DOHH2 (cell line): ENCODE measurements around the gene MSH2.

Source experiments
- H3F3A ChIP-seq: fragments of 200-600 bp; sonication (generic), shearing (Covaris generic); 2 replicates; pipeline ENCODE4 v1.6.0; 2016; ENCODE audit warnings: antibody characterized with exemption, mild to moderate bottlenecking; ENCODE audit not compliant: control insufficient read depth, insufficient read depth
- H3K27ac ChIP-seq: fragments of 200-600 bp; sonication (generic); 2 replicates; pipeline ENCODE4 v1.5.1; 2014; ENCODE audit warnings: low read depth, mild to moderate bottlenecking, low read length, moderate library complexity
- H3K27me3 ChIP-seq: fragments of 200-600 bp; sonication (generic); 2 replicates; pipeline ENCODE4 v1.6.1; 2014; ENCODE audit warnings: mild to moderate bottlenecking, low read length, mixed read lengths; ENCODE audit not compliant: control insufficient read depth
- H3K36me3 ChIP-seq: fragments of 200-600 bp; sonication (generic); 2 replicates; pipeline ENCODE4 v1.6.1; 2014; ENCODE audit warnings: mild to moderate bottlenecking, low read length, moderate library complexity, mixed read lengths; ENCODE audit not compliant: control insufficient read depth
- H3K4me1 ChIP-seq: fragments of 200-600 bp; sonication (generic); 2 replicates; pipeline ENCODE4 v1.6.1; 2014; ENCODE audit warnings: mild to moderate bottlenecking, low read length, mixed read lengths; ENCODE audit not compliant: control insufficient read depth
- H3K4me2 ChIP-seq: fragments of 200-600 bp; sonication (generic); 2 replicates; pipeline ENCODE4 v1.6.0; 2014; ENCODE audit warnings: mild to moderate bottlenecking, low read length, moderate library complexity
- H3K4me3 ChIP-seq: fragments of 200-600 bp; sonication (generic); 2 replicates; pipeline ENCODE4 v1.5.1; 2014; ENCODE audit warnings: mild to moderate bottlenecking, low read length, mixed read lengths
- H3K79me2 ChIP-seq: fragments of 200-600 bp; sonication (generic); 2 replicates; pipeline ENCODE4 v1.6.1; 2014; ENCODE audit warnings: mild to moderate bottlenecking, low read length, mixed read lengths; ENCODE audit not compliant: control insufficient read depth
- H3K9me2 ChIP-seq: fragments of 200-600 bp; sonication (generic); replicated peaks from 2 replicates; pipeline ENCODE4 v1.6.1; 2014; ENCODE audit warnings: mild to moderate bottlenecking, low read length, mixed read lengths; ENCODE audit not compliant: control insufficient read depth
- H3K9me3 ChIP-seq: fragments of 200-600 bp; sonication (generic); 2 replicates; pipeline ENCODE4 v1.6.1; 2014; ENCODE audit warnings: antibody characterized with exemption, low read length, mixed read lengths; ENCODE audit not compliant: control insufficient read depth, insufficient read depth
- H4K20me1 ChIP-seq: fragments of 200-600 bp; sonication (generic); 2 replicates; pipeline ENCODE4 v1.6.0; 2014; ENCODE audit warnings: low read depth, mild to moderate bottlenecking, antibody characterized with exemption, low read length, moderate library complexity; ENCODE audit not compliant: control insufficient read depth, insufficient read depth
- EZH2phosphoT487 ChIP-seq: fragments of 200-600 bp; sonication (generic); IDR thresholded peaks from 2 replicates; pipeline ENCODE4 v1.6.1; 2017; ENCODE audit warnings: borderline replicate concordance, mild to moderate bottlenecking, antibody characterized with exemption, low read length, moderate library complexity, mixed read lengths
- TF ChIP-seq, protein P1 (sequence below): fragments of 200-600 bp; sonication (generic); IDR thresholded peaks from one replicate; pipeline ENCODE4 v1.5.1; 2014; ENCODE audit warnings: antibody characterized with exemption, mild to moderate bottlenecking, low read depth, low read length; ENCODE audit not compliant: poor library complexity, severe bottlenecking

The MSH2 gene

DNA sequence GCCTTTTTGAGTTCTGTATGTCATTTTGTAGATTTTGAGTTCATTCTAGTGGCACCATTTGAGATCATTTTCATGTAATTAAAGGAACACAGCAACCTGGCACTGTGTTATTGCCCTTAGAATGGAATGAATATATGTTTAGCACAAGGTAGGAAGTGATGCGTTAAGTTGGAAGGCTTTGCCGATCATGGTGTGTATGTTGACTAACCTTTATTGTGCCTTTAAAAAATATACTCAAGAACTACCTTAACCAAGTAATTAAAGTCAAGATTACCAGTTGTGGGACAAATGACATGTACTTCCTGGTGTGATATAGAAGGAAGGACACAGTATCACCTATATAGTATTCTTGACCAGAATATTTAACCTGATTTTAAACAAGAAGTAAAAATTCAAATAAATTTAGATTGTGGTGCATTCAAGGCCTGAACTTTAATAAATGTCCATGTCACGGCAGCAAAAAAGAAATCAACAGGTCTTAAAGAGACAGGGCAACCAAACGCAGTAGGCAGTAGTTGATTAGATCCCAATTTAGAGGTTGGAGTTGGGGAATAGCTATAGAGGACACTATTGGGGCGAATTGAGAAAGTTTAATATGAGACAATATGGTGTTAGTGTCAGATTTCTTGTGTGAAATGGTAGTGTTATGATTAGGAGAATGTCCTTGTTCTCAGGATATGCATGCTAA is 68.6 kb downstream of the MSH2 start:
- Histone ChIP-seq H3K4me1 (no peaks in the 10 kb centered on the region), H3K36me3 (peaks cover 78% of the 10 kb centered on the region), H3K9me3 (no peaks in the 10 kb centered on the region), H3K27me3 (no peaks in the 10 kb centered on the region), H4K20me1 (no peaks in the 10 kb centered on the region), H3F3A (peaks cover 11% of the 10 kb centered on the region), H3K79me2 (no peaks in the 10 kb centered on the region), H3K4me2 (no peak overlapping the region), H3K9me2 (no peaks in the 10 kb centered on the region), H3K4me3 (no peak overlapping the region), H3K27ac (no peak overlapping the region)
- TF ChIP-seq, protein P1, sequence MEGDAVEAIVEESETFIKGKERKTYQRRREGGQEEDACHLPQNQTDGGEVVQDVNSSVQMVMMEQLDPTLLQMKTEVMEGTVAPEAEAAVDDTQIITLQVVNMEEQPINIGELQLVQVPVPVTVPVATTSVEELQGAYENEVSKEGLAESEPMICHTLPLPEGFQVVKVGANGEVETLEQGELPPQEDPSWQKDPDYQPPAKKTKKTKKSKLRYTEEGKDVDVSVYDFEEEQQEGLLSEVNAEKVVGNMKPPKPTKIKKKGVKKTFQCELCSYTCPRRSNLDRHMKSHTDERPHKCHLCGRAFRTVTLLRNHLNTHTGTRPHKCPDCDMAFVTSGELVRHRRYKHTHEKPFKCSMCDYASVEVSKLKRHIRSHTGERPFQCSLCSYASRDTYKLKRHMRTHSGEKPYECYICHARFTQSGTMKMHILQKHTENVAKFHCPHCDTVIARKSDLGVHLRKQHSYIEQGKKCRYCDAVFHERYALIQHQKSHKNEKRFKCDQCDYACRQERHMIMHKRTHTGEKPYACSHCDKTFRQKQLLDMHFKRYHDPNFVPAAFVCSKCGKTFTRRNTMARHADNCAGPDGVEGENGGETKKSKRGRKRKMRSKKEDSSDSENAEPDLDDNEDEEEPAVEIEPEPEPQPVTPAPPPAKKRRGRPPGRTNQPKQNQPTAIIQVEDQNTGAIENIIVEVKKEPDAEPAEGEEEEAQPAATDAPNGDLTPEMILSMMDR: no peak
- TF ChIP-seq EZH2phosphoT487: no peak

DNA sequence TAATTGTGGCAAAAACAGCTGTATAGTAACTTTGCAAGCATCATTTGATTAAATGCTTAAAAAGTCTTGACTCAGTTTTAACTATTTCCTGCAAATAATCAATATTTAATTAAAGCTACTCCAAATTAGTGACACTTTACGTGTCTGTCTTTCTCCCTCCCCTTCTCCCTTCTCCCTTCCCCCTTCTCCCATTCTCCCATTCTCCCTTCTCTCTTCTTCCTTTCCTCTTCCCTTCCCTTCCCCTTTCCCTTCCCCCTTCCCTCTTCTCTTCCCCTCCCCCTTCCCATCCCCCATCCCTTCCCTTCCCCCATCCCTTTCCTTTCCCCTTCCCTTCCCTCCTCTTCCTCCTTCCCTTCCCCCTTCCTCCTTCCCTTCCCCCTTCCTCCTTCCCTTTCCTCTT is 76.9 kb downstream of the MSH2 start:
- TF ChIP-seq, protein P1: no peak
- TF ChIP-seq EZH2phosphoT487: no peak
- Histone ChIP-seq H3K36me3 (peaks cover 75% of the 10 kb centered on the region), H3K4me1 (peaks cover 16% of the 10 kb centered on the region; the same call in 1 of the 2 replicates), H3K4me3 (no peak overlapping the region), H3K27ac (no peak overlapping the region), H4K20me1 (no peaks in the 10 kb centered on the region), H3F3A (peaks cover 4% of the 10 kb centered on the region), H3K79me2 (no peaks in the 10 kb centered on the region), H3K9me2 (no peaks in the 10 kb centered on the region), H3K9me3 (no peaks in the 10 kb centered on the region), H3K4me2 (no peak overlapping the region), H3K27me3 (no peaks in the 10 kb centered on the region)

DNA sequence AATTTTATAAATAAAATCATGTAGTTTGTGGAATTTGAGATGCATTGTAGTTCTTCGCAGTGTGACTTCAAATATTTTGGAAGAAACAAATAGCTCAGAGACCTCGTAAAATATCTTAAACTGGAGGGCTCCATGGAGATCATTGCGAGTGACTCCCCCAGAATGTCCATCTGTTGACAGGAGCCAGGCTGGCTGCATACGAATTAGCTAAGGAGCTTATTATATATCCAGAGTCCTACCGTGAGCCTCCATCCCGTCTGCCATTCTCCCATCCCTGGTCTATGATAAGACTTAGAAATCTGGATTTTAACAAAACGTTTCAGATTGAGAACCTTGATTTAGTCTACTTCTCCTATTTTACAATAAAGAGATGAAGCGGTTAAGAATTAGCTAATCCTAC is 80.2 kb downstream of the MSH2 start:
- Histone ChIP-seq H3K79me2 (no peaks in the 10 kb centered on the region), H3K27ac (no peak overlapping the region), H3F3A (peaks cover 15% of the 10 kb centered on the region), H3K9me2 (no peaks in the 10 kb centered on the region), H3K27me3 (no peaks in the 10 kb centered on the region), H3K4me1 (peaks cover 45% of the 10 kb centered on the region), H3K4me2 (no peak overlapping the region), H3K9me3 (no peaks in the 10 kb centered on the region), H4K20me1 (no peaks in the 10 kb centered on the region), H3K4me3 (no peak overlapping the region), H3K36me3 (peaks cover 56% of the 10 kb centered on the region)
- TF ChIP-seq, protein P1: no peak
